A673 (cell line): ENCODE results near the gene NEDD4L. TPM values are rescaled to one million over a fixed set of nuclear protein-coding genes. Genes with fewer than 3 reads are reported as not detected.

Experiments
- BruUV-seq: library from RNA; stranded (reverse); fragments of 400-500 nt; replicated peaks from 2 replicates; lab custom pipeline; 2021; lab: Mats Ljungman, UMichigan
- CTCF ChIA-PET: fragments of 300-600 bp; sonication (Branson Sonifier 250); formaldehyde crosslinking; loops from one replicate; lab custom pipeline; 2022; ENCODE audit warnings: antibody characterized with exemption; lab: Charles Lee
- POLR2A ChIA-PET: fragments of 300-600 bp; sonication (Branson Sonifier 250); formaldehyde crosslinking; loops from one replicate; lab custom pipeline; 2022; ENCODE audit warnings: antibody characterized with exemption; ENCODE audit not compliant: low non-redundant PET; lab: Charles Lee
- DNase-seq: peaks from one replicate; pipeline ENCODE4 v3.0.0-alpha.2; 2015; ENCODE audit warnings: low spot score
- H3K27ac ChIP-seq: fragments of 200-600 bp; sonication (generic); 2 replicates; pipeline ENCODE4 v1.5.1; 2016; ENCODE audit warnings: mixed run types, low read depth, mild to moderate bottlenecking, mixed read lengths, antibody characterized with exemption, low read length; ENCODE audit not compliant: poor library complexity, severe bottlenecking
- H3K27me3 ChIP-seq: fragments of 200-600 bp; sonication (generic); replicated peaks from 2 replicates; pipeline ENCODE4 v1.6.1; 2017; ENCODE audit warnings: mixed run types, low read depth, mild to moderate bottlenecking, mixed read lengths, antibody characterized with exemption, low read length; ENCODE audit not compliant: insufficient read depth, poor library complexity
- H3K36me3 ChIP-seq: fragments of 200-600 bp; sonication (generic); 2 replicates; pipeline ENCODE4 v1.6.1; 2016; ENCODE audit warnings: mixed run types, mild to moderate bottlenecking, mixed read lengths, antibody characterized with exemption, low read length; ENCODE audit not compliant: insufficient read depth, poor library complexity, severe bottlenecking
- H3K4me1 ChIP-seq: fragments of 200-600 bp; sonication (generic); 2 replicates; pipeline ENCODE4 v1.6.1; 2017; ENCODE audit warnings: mixed run types, mild to moderate bottlenecking, mixed read lengths, antibody characterized with exemption, low read length; ENCODE audit not compliant: insufficient read depth, poor library complexity, severe bottlenecking
- H3K4me3 ChIP-seq: fragments of 200-600 bp; sonication (generic); 2 replicates; pipeline ENCODE4 v1.5.1; 2016; ENCODE audit warnings: low read depth, mixed run types, mild to moderate bottlenecking, mixed read lengths, low read length; ENCODE audit not compliant: poor library complexity, severe bottlenecking
- H3K9me3 ChIP-seq: fragments of 200-600 bp; sonication (generic); 2 replicates; pipeline ENCODE4 v1.6.1; 2016; ENCODE audit warnings: mixed run types, low read depth, mild to moderate bottlenecking, mixed read lengths, antibody characterized with exemption, low read length; ENCODE audit not compliant: poor library complexity, severe bottlenecking
- CTCF ChIP-seq: fragments of 300-800, 200-600 bp; sonication (generic); conservative IDR thresholded peaks from 2 replicates; pipeline ENCODE4 v1.5.1; 2017; ENCODE audit warnings: low read depth, mild to moderate bottlenecking, antibody characterized with exemption, low read length, moderate library complexity, mixed read lengths
- EZH2 ChIP-seq: fragments of 200-600 bp; sonication (generic); IDR thresholded peaks from 2 replicates; pipeline ENCODE4 v1.6.1; 2017; ENCODE audit warnings: borderline replicate concordance, low read depth, mild to moderate bottlenecking, mixed read lengths, antibody characterized with exemption, low read length; ENCODE audit not compliant: poor library complexity, severe bottlenecking
- intact Hi-C: fragments of 100-400 bp; cut with micrococcal nuclease; formaldehyde crosslinking; loops from one replicate; pipeline ENCODE4 v1.10.0; 2022; ENCODE audit not compliant: unreplicated experiment
- total RNA-seq: library from RNA; stranded (reverse); gene quantifications from 2 replicates; pipeline ENCODE4 v1.2.3, GENCODE V29; 2021

The NEDD4L gene
- total RNA-seq, 1 experiment from 2014 or later: 15.3 TPM

DNA sequence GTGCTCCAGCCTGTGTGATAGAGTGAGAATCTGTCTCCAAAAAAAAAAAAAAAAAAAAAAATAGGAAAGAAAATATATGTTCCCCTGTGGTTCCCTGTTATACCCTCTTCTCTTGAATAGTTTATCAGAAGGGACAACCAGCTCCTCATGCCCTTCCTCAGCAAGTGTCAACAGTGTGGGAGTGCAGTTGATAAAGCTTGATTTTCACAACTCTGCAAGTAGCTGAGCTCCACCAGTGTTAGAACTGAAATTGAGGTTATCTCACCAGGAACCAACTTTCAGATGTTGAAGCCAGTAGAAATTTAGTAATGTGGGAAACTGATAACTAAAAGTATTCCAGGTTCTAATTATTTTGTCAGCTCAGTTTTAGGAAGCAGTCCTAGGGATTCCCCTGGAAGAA lies 25.1 kb downstream of the NEDD4L start:
- DNase-seq: no peak
- H3K9me3 ChIP-seq: no peaks in the 10 kb centered on the region
- intact Hi-C loops: no loop called here
- no TSS peak for BruUV-seq
- no peaks in the 10 kb centered on the region for H3K4me1 ChIP-seq
- no peaks in the 10 kb centered on the region for H3K27me3 ChIP-seq
- TF ChIP-seq EZH2 (no peak), CTCF (no peak)
- ChIA-PET CTCF (interaction anchor here (0.7 kb wide), 1 partner anchor 161 kb away, joined by 4 read pairs; no protein-coding TSS in a partner anchor), POLR2A (no interaction called here)
- no peak overlapping the region for H3K4me3 ChIP-seq
- no peak overlapping the region for H3K27ac ChIP-seq
- H3K36me3 ChIP-seq: no peaks in the 10 kb centered on the region

- no peaks in the 10 kb centered on the region for H3K9me3 ChIP-seq
- H3K4me3 ChIP-seq: no peak overlapping the region
- H3K27me3 ChIP-seq: no peaks in the 10 kb centered on the region
- H3K27ac ChIP-seq: no peak overlapping the region
- DNase-seq: no peak
- no peaks in the 10 kb centered on the region for H3K4me1 ChIP-seq
- BruUV-seq: no TSS peak
- ChIA-PET POLR2A (no interaction called here), CTCF (interaction anchor here (0.7 kb wide), 1 partner anchor 162 kb away, joined by 4 read pairs; no protein-coding TSS in a partner anchor)
- no peaks in the 10 kb centered on the region for H3K36me3 ChIP-seq
- TF ChIP-seq EZH2 (no peak), CTCF (no peak)
- intact Hi-C loops: no loop called here
Observed at GRCh38 chr18:58069721-58070292, 25.8 kb downstream of the NEDD4L start.

DNA sequence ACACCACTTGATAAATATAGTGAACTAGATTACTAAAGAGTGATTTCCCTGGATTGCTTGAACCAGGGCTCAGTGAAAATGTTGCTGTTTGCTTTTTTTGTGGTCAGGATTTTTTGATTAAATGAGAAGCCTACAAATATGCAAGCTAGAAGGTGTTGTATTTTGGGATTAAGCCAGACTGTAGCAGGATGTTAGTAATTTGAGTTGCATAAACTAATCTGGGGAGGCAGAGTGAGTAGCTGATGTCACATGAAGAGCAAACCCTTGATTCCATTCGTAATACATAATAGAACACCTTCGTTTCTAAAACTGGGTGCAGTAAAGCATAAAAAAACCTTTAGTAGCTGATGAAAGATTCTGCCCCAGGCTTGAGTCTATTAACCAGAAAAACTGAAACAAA lies 32.0 kb downstream of the NEDD4L start:
- CTCF ChIA-PET: no interaction called here
- TF ChIP-seq CTCF: no peak
- TF ChIP-seq EZH2: no peak
- no peak for DNase-seq
- Histone ChIP-seq H3K27ac (no peak overlapping the region), H3K9me3 (no peaks in the 10 kb centered on the region), H3K27me3 (no peaks in the 10 kb centered on the region), H3K36me3 (no peaks in the 10 kb centered on the region), H3K4me3 (no peak overlapping the region), H3K4me1 (no peaks in the 10 kb centered on the region)
- intact Hi-C loops: no loop called here
- BruUV-seq: no TSS peak
- POLR2A ChIA-PET: interaction anchor here (0.5 kb wide), 1 partner anchor 81 kb away, joined by 4 read pairs; no protein-coding TSS in a partner anchor
